ENCODE data around the gene C12orf42. TPM values are rescaled to one million over a fixed set of nuclear protein-coding genes. Genes with fewer than 3 reads are reported as not detected.

C12orf42 gene
- total and polyA plus RNA-seq, 10 of the 15 experiments (the other 5 are each of a cell fraction or from before 2014, with no cell fraction given) = 1.4 to 7.0 (median 2.4) TPM

GRCh38 chr12:103469719-103470118 lies 26.0 kb downstream of the C12orf42 start:
- in situ Hi-C loops (cut with MboI) (no loop called here), intact Hi-C loops (cut with micrococcal nuclease; ENCODE audit: unreplicated experiment) (no loop called here)
- H3K9ac ChIP-seq (ENCODE audit: control insufficient read depth, insufficient read depth, low read length) = no peak overlapping the region
- ChIA-PET SMC1A (ENCODE audit: uncharacterized antibody, unreplicated experiment) (interaction anchor here (0.6 to 2.8 kb wide), 10 partner anchors 8 to 196 kb away, joined by 3 to 11 read pairs (median 4); no protein-coding TSS in a partner anchor), POLR2A (interaction anchor here (0.8 kb wide), 1 partner anchor 8 kb away, joined by 3 read pairs; no protein-coding TSS in a partner anchor), RAD21 (ENCODE audit: unreplicated experiment) (interaction anchor here (1.0 to 1.3 kb wide), 6 partner anchors 28 to 493 kb away, joined by 3 to 6 read pairs (median 4); no protein-coding TSS in a partner anchor), CTCF (interaction anchor here (0.7 to 1.5 kb wide), 4 partner anchors 15 to 586 kb away, joined by 3 to 5 read pairs (median 4); no protein-coding TSS in a partner anchor)
- no peak overlapping the region for H3K27ac ChIP-seq (ENCODE audit: control insufficient read depth, insufficient read depth)
- no peak overlapping the region for H3K4me3 ChIP-seq
- FAIRE-seq = peak; percentile 86
- peaks cover 11% of the 10 kb centered on the region for H3K4me1 ChIP-seq (ENCODE audit: control insufficient read depth, insufficient read depth, low read length)
- no peaks in the 10 kb centered on the region for H4K20me1 ChIP-seq (ENCODE audit: control insufficient read depth, insufficient read depth)
- H2AFZ ChIP-seq (ENCODE audit: control insufficient read depth, low read depth, low read length) = no peak overlapping the region; the same call in 1 of the 2 replicates
- no peaks in the 10 kb centered on the region; the same call in 1 of the 3 replicates for H3K9me3 ChIP-seq (replicated peaks; ENCODE audit: control insufficient read depth, insufficient read depth, low read length)
- H3K36me3 ChIP-seq (ENCODE audit: control insufficient read depth in 2 of 2, insufficient read depth in 2 of 2, low read length in 1 of 2) = no peaks in the 10 kb centered on the region
- H3K27me3 ChIP-seq (replicated peaks in 1 of 2; ENCODE audit: control insufficient read depth in 2 of 2, insufficient read depth in 2 of 2, low read length in 1 of 2) = no peaks in the 10 kb centered on the region
- H3K4me2 ChIP-seq (ENCODE audit: control insufficient read depth, insufficient read depth) = no peak overlapping the region; the same call in 1 of the 2 replicates
- WGBS (ENCODE audit: insufficient coverage, insufficient replicate concordance, low lambda C conversion rate, missing lambda C conversion rate) = 1% methylated on average over 5 of the region's 5 CpGs
- no peak for DNase-seq (ENCODE audit: low read depth, low spot score)
- no peaks in the 10 kb centered on the region for H3K79me2 ChIP-seq (ENCODE audit: control insufficient read depth, insufficient read depth, low read length)
- ATAC-seq = peak; percentile 85
- no TSS peak for BruUV-seq (replicated peaks)
- TF ChIP-seq RUNX3 (IDR thresholded peaks at IDR 0.05; ENCODE audit: low read length) = peak; percentile 65
- TF ChIP-seq EED (IDR thresholded peaks at IDR 0.05; ENCODE audit: low read depth) = peak; percentile 33; the same call in 1 of the 2 replicates
- TF ChIP-seq, protein P1, sequence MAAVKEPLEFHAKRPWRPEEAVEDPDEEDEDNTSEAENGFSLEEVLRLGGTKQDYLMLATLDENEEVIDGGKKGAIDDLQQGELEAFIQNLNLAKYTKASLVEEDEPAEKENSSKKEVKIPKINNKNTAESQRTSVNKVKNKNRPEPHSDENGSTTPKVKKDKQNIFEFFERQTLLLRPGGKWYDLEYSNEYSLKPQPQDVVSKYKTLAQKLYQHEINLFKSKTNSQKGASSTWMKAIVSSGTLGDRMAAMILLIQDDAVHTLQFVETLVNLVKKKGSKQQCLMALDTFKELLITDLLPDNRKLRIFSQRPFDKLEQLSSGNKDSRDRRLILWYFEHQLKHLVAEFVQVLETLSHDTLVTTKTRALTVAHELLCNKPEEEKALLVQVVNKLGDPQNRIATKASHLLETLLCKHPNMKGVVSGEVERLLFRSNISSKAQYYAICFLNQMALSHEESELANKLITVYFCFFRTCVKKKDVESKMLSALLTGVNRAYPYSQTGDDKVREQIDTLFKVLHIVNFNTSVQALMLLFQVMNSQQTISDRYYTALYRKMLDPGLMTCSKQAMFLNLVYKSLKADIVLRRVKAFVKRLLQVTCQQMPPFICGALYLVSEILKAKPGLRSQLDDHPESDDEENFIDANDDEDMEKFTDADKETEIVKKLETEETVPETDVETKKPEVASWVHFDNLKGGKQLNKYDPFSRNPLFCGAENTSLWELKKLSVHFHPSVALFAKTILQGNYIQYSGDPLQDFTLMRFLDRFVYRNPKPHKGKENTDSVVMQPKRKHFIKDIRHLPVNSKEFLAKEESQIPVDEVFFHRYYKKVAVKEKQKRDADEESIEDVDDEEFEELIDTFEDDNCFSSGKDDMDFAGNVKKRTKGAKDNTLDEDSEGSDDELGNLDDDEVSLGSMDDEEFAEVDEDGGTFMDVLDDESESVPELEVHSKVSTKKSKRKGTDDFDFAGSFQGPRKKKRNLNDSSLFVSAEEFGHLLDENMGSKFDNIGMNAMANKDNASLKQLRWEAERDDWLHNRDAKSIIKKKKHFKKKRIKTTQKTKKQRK (IDR thresholded peaks at IDR 0.05; ENCODE audit: low read depth, low read length) = no peak
- peak; percentile 88; the same call in 1 of the 2 replicates for TF ChIP-seq ZNF217 (IDR thresholded peaks at IDR 0.05)
- 0 out of 2 replicates have a peak, but pooled peaks have one; percentile 64 for TF ChIP-seq ZBED1 (IDR thresholded peaks at IDR 0.05; ENCODE audit: borderline replicate concordance)
- TF ChIP-seq SREBF2 (IDR thresholded peaks at IDR 0.05; ENCODE audit: low read length) = no peak
- TF ChIP-seq MEF2B (IDR thresholded peaks at IDR 0.05; ENCODE audit: partially characterized antibody, poor library complexity, severe bottlenecking) = peak; percentile 74
- no peak for TF ChIP-seq STAT1 (conservative IDR thresholded peaks at IDR 0.05)
- TF ChIP-seq MTA2 (IDR thresholded peaks at IDR 0.05; ENCODE audit: low read depth) = peak; percentile 84
- no peak for TF ChIP-seq BMI1 (IDR thresholded peaks at IDR 0.05; ENCODE audit: borderline replicate concordance)
- TF ChIP-seq, protein P2, sequence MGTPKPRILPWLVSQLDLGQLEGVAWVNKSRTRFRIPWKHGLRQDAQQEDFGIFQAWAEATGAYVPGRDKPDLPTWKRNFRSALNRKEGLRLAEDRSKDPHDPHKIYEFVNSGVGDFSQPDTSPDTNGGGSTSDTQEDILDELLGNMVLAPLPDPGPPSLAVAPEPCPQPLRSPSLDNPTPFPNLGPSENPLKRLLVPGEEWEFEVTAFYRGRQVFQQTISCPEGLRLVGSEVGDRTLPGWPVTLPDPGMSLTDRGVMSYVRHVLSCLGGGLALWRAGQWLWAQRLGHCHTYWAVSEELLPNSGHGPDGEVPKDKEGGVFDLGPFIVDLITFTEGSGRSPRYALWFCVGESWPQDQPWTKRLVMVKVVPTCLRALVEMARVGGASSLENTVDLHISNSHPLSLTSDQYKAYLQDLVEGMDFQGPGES (IDR thresholded peaks at IDR 0.05) = no peak
- no peak for TF ChIP-seq GABPA (IDR thresholded peaks at IDR 0.05; ENCODE audit: low read depth)
- TF ChIP-seq, protein P3, sequence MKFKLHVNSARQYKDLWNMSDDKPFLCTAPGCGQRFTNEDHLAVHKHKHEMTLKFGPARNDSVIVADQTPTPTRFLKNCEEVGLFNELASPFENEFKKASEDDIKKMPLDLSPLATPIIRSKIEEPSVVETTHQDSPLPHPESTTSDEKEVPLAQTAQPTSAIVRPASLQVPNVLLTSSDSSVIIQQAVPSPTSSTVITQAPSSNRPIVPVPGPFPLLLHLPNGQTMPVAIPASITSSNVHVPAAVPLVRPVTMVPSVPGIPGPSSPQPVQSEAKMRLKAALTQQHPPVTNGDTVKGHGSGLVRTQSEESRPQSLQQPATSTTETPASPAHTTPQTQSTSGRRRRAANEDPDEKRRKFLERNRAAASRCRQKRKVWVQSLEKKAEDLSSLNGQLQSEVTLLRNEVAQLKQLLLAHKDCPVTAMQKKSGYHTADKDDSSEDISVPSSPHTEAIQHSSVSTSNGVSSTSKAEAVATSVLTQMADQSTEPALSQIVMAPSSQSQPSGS (IDR thresholded peaks at IDR 0.05; ENCODE audit: low read length) = peak; percentile 42; the same call in 1 of the 2 replicates
- peak; percentile 82 for TF ChIP-seq JUNB (IDR thresholded peaks at IDR 0.05)
- TF ChIP-seq TAF1 (IDR thresholded peaks at IDR 0.05; ENCODE audit: borderline replicate concordance, low read depth, low read length) = no peak
- TF ChIP-seq TARDBP (IDR thresholded peaks at IDR 0.05; ENCODE audit: borderline replicate concordance) = no peak
- peak; percentile 82 for TF ChIP-seq MEF2A (IDR thresholded peaks at IDR 0.05; ENCODE audit: insufficient read depth, low read depth, low read length)
- TF ChIP-seq RAD51 (IDR thresholded peaks at IDR 0.05) = peak; percentile 59
- peak; percentile 76 for TF ChIP-seq TCF7 (IDR thresholded peaks at IDR 0.05; ENCODE audit: borderline replicate concordance)
- no peak for TF ChIP-seq ASH2L (IDR thresholded peaks at IDR 0.05; ENCODE audit: borderline replicate concordance, low read depth)
- TF ChIP-seq SRF (IDR thresholded peaks at IDR 0.05; ENCODE audit: low read depth in 2 of 2, low read length in 2 of 2) = no peak
- peak; percentile 13; the same call in 1 of the 2 replicates for TF ChIP-seq IKZF1 (conservative IDR thresholded peaks at IDR 0.05)

All from GM12878 (cell line).